ENCODE data around the gene OR10T2.
"Not testable (repeated sequence)": the region's sequence is repeated elsewhere in the genome, so short reads cannot be mapped to it uniquely, and the experiment has no call there.

OR10T2 gene

GRCh38 chr1:158398818-158399514 is at the start of gene OR10T2:
Gene OR10T2 (minus strand): TSS chr1:158399466. CDS start chr1:158399466, 0 bp downstream.
- no peak for DNase-seq

- DNase-seq: no peak
Measured at GRCh38 chr1:158445376-158445775, 46.1 kb upstream of the OR10T2 start.

GRCh38 chr1:158434741-158435140 is 35.5 kb upstream of the OR10T2 start:
- DNase-seq: no peak

- not testable (repeated sequence) for DNase-seq
Measured at GRCh38 chr1:158430163-158430562, 30.9 kb upstream of the OR10T2 start.

- no peak for DNase-seq
Measured at GRCh38 chr1:158426137-158426536, 26.9 kb upstream of the OR10T2 start, which contains the start of gene OR10K2. Gene OR10K2 (minus strand): TSS chr1:158426237. CDS start chr1:158420866, 5,371 bp downstream.

- DNase-seq: no peak
Measured at GRCh38 chr1:158425027-158425426, 25.8 kb upstream of the OR10T2 start.

GRCh38 chr1:158422212-158422611 is 22.9 kb upstream of the OR10T2 start:
- DNase-seq: no peak

GRCh38 chr1:158417586-158417985 is 18.3 kb upstream of the OR10T2 start:
- DNase-seq: no peak

- no peak for DNase-seq
Measured at GRCh38 chr1:158414651-158415345, 15.5 kb upstream of the OR10T2 start.

GRCh38 chr1:158407092-158407491 is 7.8 kb upstream of the OR10T2 start:
- DNase-seq: no peak

GRCh38 chr1:158400871-158401270 is 1.6 kb upstream of the OR10T2 start:
- DNase-seq: no peak

GRCh38 chr1:158396646-158397045 is 2.6 kb downstream of the OR10T2 start:
- DNase-seq: no peak

GRCh38 chr1:158393476-158393875 is 5.8 kb downstream of the OR10T2 start:
- no peak for DNase-seq

GRCh38 chr1:158391099-158391498 is 8.2 kb downstream of the OR10T2 start:
- DNase-seq: no peak

GRCh38 chr1:158390331-158390730 is 8.9 kb downstream of the OR10T2 start:
- no peak for DNase-seq

GRCh38 chr1:158374860-158375259 is 24.4 kb downstream of the OR10T2 start:
- DNase-seq: no peak

GRCh38 chr1:158374101-158374500 is 25.2 kb downstream of the OR10T2 start:
- not testable (repeated sequence) for DNase-seq

- no peak for DNase-seq
Measured at GRCh38 chr1:158371188-158371953, 27.9 kb downstream of the OR10T2 start.

GRCh38 chr1:158366783-158367182 is 32.5 kb downstream of the OR10T2 start:
- no peak for DNase-seq

- DNase-seq: no peak
Measured at GRCh38 chr1:158362941-158363340, 36.3 kb downstream of the OR10T2 start.

- DNase-seq: no peak
Measured at GRCh38 chr1:158362482-158362881, 36.8 kb downstream of the OR10T2 start.

- no peak for DNase-seq
Measured at GRCh38 chr1:158357441-158357840, 41.8 kb downstream of the OR10T2 start.

- DNase-seq: no peak
Measured at GRCh38 chr1:158356616-158357015, 42.6 kb downstream of the OR10T2 start.
